Esophagus muscularis mucosa (tissue), 4 donors: ENCODE measurements around the gene CAPZB.

ENCODE experiments used
- CTCF ChIP-seq, 3 experiments: fragments of 200-600 bp in 2 of 3; fragments of 450-650 bp in 1 of 3; sonication (generic) in 2 of 3; IDR thresholded peaks; one replicate each; pipeline ENCODE4 v1.5.1; 2017 to 2019; ENCODE audit warnings: antibody characterized with exemption in 3 of 3, mild to moderate bottlenecking in 2 of 3, moderate library complexity in 1 of 3
- EP300 ChIP-seq: sonication (generic); formaldehyde crosslinking; IDR thresholded peaks from one replicate; pipeline ENCODE4 v1.6.1; 2017; ENCODE audit warnings: antibody characterized with exemption
- POLR2A ChIP-seq: fragments of 450-650 bp; IDR thresholded peaks from one replicate; pipeline ENCODE4 v1.6.1; 2017; ENCODE audit warnings: antibody characterized with exemption, moderate library complexity, mild to moderate bottlenecking, low read depth
- POLR2AphosphoS5 ChIP-seq, 2 donors: sonication (generic); formaldehyde crosslinking; IDR thresholded peaks; one replicate each; pipeline ENCODE4 v1.6.1; 2017; ENCODE audit warnings: antibody characterized with exemption in 2 of 2

- TF ChIP-seq CTCF (IDR thresholded peaks at IDR 0.05) (no peak), POLR2AphosphoS5 (IDR thresholded peaks at IDR 0.05) (no peak), EP300 (no peak), POLR2A (no peak)
Measured at GRCh38 chr1:19421365-19421764, 64.0 kb downstream of the CAPZB start.
